ENCODE data around the gene ARHGEF4. TPM values are rescaled to one million over a fixed set of nuclear protein-coding genes. Genes with fewer than 3 reads are reported as not detected.

The ARHGEF4 gene
- polyA plus RNA-seq (2013, experiment 1 of 4), result 29.6 TPM
- polyA plus RNA-seq (2013, experiment 2 of 4), result 30.9 TPM
- 33.0 TPM for polyA plus RNA-seq (2013, experiment 3 of 4)
- 34.5 TPM for polyA plus RNA-seq (2013, experiment 4 of 4)

DNA sequence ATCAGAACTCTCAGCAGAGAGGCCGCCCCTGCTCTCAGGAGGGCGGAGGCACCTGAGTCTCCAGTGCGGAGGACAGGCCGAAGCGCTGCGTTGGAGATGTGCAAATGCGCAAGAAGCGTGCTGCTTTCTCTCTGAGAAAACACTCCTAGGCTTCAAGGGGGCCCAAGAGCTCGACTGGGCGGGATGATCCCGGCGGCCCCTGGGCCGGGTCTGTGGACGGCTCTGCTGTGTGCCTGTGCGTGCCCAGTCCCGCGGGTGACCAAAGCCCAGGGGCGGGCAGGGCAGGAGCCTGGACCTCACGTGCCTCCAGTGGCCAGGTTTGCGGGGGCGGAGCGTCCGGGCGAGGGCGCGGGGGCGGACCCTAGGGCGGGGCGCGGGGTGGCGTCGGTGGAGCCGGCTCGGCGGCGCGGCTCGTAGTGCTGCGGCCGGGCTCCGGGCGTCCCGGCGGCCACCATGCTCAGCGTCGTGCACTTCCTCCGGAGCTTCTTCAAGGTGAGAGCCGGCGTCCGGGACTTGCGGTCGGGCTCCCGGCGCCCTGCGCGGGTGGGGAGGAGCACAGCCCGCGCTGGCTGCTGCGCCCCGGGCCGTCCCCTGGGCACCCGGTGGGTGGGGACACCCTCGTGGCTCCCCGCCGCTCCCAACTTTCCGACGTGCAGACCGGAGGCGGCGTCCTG, at the start of gene ARHGEF4:
Gene ARHGEF4, plus strand, starts transcription at position 414 of the 674 bp plus-strand sequence. Its CDS starts 40 bp downstream, at position 454.
- Histone ChIP-seq H3K4me1 (ENCODE audit: control insufficient read depth, insufficient read depth, low read length) (peaks cover 12% of the 10 kb centered on the region), H3K36me3 (ENCODE audit: control insufficient read depth, insufficient read depth, low read length) (no peaks in the 10 kb centered on the region), H3K4me3 (ENCODE audit: insufficient read depth, low read depth, low read length) (peak within 1 kb of the TSS; percentile 57), H3K9me3 (ENCODE audit: control insufficient read depth, low read length) (no peaks in the 10 kb centered on the region), H3K27me3 (ENCODE audit: control insufficient read depth, insufficient read depth, low read length, poor library complexity, severe bottlenecking) (peaks cover 40% of the 10 kb centered on the region), H3K27ac (ENCODE audit: insufficient read depth, low read depth, low read length, poor library complexity, severe bottlenecking) (no peak within 1 kb of the TSS)
- WGBS, 2 experiments, result 5 to 7% methylated on average over 70 of the region's 70 CpGs

DNA sequence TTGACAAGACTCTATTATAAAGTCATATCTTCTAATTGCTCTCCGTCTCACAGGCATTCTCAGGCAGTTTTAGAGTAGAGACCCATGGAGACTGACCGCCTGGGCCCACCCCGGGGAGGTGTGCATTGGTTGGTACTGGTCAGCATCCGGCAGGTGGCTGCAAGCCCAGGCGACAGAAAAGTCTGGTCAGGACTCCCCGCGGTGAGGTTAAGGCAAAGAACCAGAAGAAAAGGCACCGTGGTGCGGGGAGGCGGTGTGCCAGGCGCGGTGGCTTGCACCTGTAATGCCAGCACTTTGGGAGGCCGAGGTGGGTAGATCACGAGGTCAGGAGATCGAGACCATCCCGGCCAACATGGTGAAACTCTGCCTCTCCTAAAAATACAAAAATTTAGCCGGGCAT, 48.9 kb upstream of the ARHGEF4 start:
- WGBS, 2 experiments, result 86 to 89% methylated on average over 17 of the region's 17 CpGs
- H3K4me3 ChIP-seq (ENCODE audit: insufficient read depth, low read depth, low read length), result no peak overlapping the region
- H3K36me3 ChIP-seq (ENCODE audit: control insufficient read depth, insufficient read depth, low read length), result no peaks in the 10 kb centered on the region
- no peaks in the 10 kb centered on the region for H3K27me3 ChIP-seq (ENCODE audit: control insufficient read depth, insufficient read depth, low read length, poor library complexity, severe bottlenecking)
- no peak overlapping the region for H3K27ac ChIP-seq (ENCODE audit: insufficient read depth, low read depth, low read length, poor library complexity, severe bottlenecking)
- no peaks in the 10 kb centered on the region for H3K9me3 ChIP-seq (ENCODE audit: control insufficient read depth, low read length)
- H3K4me1 ChIP-seq (ENCODE audit: control insufficient read depth, insufficient read depth, low read length), result no peaks in the 10 kb centered on the region

DNA sequence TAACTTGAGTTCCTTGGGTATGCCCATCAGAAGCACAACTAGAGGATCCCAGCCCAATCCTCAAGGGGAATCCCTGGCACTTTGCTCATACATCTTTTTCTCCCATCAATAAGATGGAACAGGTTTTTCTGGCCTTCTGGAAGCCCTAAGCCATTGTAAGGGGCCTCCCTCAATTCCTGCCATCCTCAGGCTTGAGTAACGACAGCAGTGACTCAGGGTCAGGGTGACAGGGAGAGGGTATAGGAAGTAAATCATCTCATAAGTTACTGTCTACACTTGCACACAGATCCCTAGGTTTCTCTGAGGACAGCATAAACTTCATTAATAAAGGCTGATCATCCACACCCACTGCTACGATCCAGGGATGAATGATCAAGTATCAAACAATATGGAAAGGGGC, 46.4 kb upstream of the ARHGEF4 start:
- H3K27me3 ChIP-seq (ENCODE audit: control insufficient read depth, insufficient read depth, low read length, poor library complexity, severe bottlenecking), result no peaks in the 10 kb centered on the region
- 94 to 96% methylated on average over 2 of the region's 2 CpGs for WGBS, 2 experiments

DNA sequence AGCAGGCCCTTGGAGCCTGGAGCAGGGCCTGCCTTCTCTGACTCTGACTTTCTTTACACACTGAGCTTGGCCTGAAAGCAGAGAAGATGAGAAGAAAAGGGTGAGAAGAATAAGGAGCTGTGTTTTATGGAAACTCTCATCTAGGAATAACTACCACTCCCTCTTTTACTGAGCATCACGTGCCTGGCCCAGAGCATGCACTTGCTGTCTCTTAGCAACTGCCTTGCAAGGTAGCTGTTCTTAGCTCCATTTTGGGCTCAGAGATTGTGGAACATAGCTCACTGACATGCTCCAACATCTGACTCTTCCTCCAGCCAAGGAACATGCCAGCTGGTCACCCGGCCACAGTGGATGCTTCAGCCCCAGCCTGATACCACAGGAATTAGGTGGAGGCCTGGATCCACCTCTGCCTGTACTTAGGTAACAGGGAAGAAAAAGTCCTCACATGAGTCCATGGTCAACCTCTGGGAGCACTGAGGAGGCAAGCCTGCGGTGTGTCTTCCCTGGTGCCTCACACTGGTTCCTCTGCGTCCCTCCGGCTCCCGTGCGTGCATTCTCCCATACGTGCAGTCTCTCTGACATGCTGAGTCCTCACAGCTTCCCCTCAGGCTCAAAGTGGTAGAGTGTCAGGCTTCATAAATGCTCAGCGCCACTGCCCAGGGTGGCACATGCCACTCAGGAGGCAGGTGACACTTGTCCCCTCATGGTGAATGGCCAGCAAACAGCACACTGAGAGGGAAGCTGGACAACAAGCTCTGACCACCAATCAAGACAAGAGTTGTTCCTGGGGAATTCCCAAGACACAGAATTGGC, 45.7 kb upstream of the ARHGEF4 start:
- no peaks in the 10 kb centered on the region for H3K36me3 ChIP-seq (ENCODE audit: control insufficient read depth, insufficient read depth, low read length)
- H3K4me3 ChIP-seq (ENCODE audit: insufficient read depth, low read depth, low read length), result no peak overlapping the region
- peaks cover 3% of the 10 kb centered on the region for H3K4me1 ChIP-seq (ENCODE audit: control insufficient read depth, insufficient read depth, low read length)
- no peak overlapping the region for H3K27ac ChIP-seq (ENCODE audit: insufficient read depth, low read depth, low read length, poor library complexity, severe bottlenecking)
- H3K9me3 ChIP-seq (ENCODE audit: control insufficient read depth, low read length), result no peaks in the 10 kb centered on the region
- 93% methylated on average over 9 of the region's 9 CpGs for WGBS, 2 experiments
- no peaks in the 10 kb centered on the region for H3K27me3 ChIP-seq (ENCODE audit: control insufficient read depth, insufficient read depth, low read length, poor library complexity, severe bottlenecking)

More for the DNA sequence above, 46.4 kb upstream of the ARHGEF4 start:
- Histone ChIP-seq H3K27ac (ENCODE audit: insufficient read depth, low read depth, low read length, poor library complexity, severe bottlenecking) (no peak overlapping the region), H3K9me3 (ENCODE audit: control insufficient read depth, low read length) (no peaks in the 10 kb centered on the region), H3K4me3 (ENCODE audit: insufficient read depth, low read depth, low read length) (no peak overlapping the region), H3K36me3 (ENCODE audit: control insufficient read depth, insufficient read depth, low read length) (no peaks in the 10 kb centered on the region), H3K4me1 (ENCODE audit: control insufficient read depth, insufficient read depth, low read length) (no peaks in the 10 kb centered on the region)

DNA sequence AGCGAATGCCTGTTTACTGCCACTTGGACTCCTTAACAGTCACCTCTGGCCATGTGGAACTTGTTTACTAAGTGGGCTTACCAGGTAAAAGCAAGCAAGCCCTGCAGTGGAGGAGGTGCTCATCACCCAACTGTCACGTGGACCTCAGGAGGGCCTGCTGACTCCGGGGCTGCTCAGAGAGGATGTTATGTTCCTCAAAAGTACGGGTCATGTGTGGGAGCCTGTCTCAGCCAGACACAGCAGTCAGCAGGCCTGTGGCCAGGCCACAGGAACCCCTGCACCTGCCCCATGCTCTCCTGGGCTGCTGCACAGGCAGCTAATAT, 45.1 kb upstream of the ARHGEF4 start:
- peaks cover 7% of the 10 kb centered on the region for H3K4me1 ChIP-seq (ENCODE audit: control insufficient read depth, insufficient read depth, low read length)
- H3K9me3 ChIP-seq (ENCODE audit: control insufficient read depth, low read length), result no peaks in the 10 kb centered on the region
- H3K27me3 ChIP-seq (ENCODE audit: control insufficient read depth, insufficient read depth, low read length, poor library complexity, severe bottlenecking), result no peaks in the 10 kb centered on the region
- H3K4me3 ChIP-seq (ENCODE audit: insufficient read depth, low read depth, low read length), result no peak overlapping the region
- no peak overlapping the region for H3K27ac ChIP-seq (ENCODE audit: insufficient read depth, low read depth, low read length, poor library complexity, severe bottlenecking)
- WGBS, 2 experiments, result 87 to 92% methylated on average over 4 of the region's 4 CpGs
- no peaks in the 10 kb centered on the region for H3K36me3 ChIP-seq (ENCODE audit: control insufficient read depth, insufficient read depth, low read length)

- 77 to 84% methylated on average over 2 of the region's 2 CpGs for WGBS, 2 experiments
- H3K36me3 ChIP-seq (ENCODE audit: control insufficient read depth, insufficient read depth, low read length), result no peaks in the 10 kb centered on the region
- H3K27me3 ChIP-seq (ENCODE audit: control insufficient read depth, insufficient read depth, low read length, poor library complexity, severe bottlenecking), result peaks cover 17% of the 10 kb centered on the region
- H3K27ac ChIP-seq (ENCODE audit: insufficient read depth, low read depth, low read length, poor library complexity, severe bottlenecking), result no peak overlapping the region
- no peak overlapping the region for H3K4me3 ChIP-seq (ENCODE audit: insufficient read depth, low read depth, low read length)
- H3K4me1 ChIP-seq (ENCODE audit: control insufficient read depth, insufficient read depth, low read length), result peaks cover 15% of the 10 kb centered on the region
- no peaks in the 10 kb centered on the region for H3K9me3 ChIP-seq (ENCODE audit: control insufficient read depth, low read length)
Observed at GRCh38 chr2:130795431-130795830, 41.3 kb upstream of the ARHGEF4 start.

DNA sequence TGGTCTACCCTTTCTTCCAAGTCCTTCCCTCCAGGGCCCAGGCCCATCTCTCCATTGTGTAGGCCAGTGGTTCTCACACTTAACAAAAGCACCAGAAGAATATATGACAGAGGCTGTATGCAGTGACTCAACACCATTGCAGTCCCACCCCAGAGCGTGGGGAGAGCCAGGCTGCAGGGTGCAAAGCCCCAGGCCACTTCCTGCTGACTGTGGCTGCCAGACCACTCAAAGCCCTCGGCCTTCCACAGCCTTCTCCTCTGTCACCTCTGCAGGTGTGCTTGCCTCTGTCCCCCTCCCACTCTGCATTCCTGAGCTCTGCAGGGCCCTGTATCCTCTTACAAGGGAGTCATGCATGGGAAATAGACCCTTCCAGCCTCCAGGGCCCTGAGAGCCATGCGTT, 40.4 kb upstream of the ARHGEF4 start:
- peaks cover 17% of the 10 kb centered on the region for H3K27me3 ChIP-seq (ENCODE audit: control insufficient read depth, insufficient read depth, low read length, poor library complexity, severe bottlenecking)
- WGBS, 2 experiments, result 53 to 58% methylated on average over 3 of the region's 3 CpGs
- H3K27ac ChIP-seq (ENCODE audit: insufficient read depth, low read depth, low read length, poor library complexity, severe bottlenecking), result no peak overlapping the region
- no peaks in the 10 kb centered on the region for H3K9me3 ChIP-seq (ENCODE audit: control insufficient read depth, low read length)
- H3K36me3 ChIP-seq (ENCODE audit: control insufficient read depth, insufficient read depth, low read length), result no peaks in the 10 kb centered on the region
- peaks cover 15% of the 10 kb centered on the region for H3K4me1 ChIP-seq (ENCODE audit: control insufficient read depth, insufficient read depth, low read length)
- no peak overlapping the region for H3K4me3 ChIP-seq (ENCODE audit: insufficient read depth, low read depth, low read length)

GRCh38 chr2:130797493-130798435, 39.0 kb upstream of the ARHGEF4 start:
- WGBS, 2 experiments, result 0% methylated on average over 96 of the region's 96 CpGs
- Histone ChIP-seq H3K9me3 (ENCODE audit: control insufficient read depth, low read length) (no peaks in the 10 kb centered on the region), H3K4me3 (ENCODE audit: insufficient read depth, low read depth, low read length) (peak overlapping the region; percentile 74), H3K4me1 (ENCODE audit: control insufficient read depth, insufficient read depth, low read length) (peaks cover 15% of the 10 kb centered on the region), H3K36me3 (ENCODE audit: control insufficient read depth, insufficient read depth, low read length) (no peaks in the 10 kb centered on the region), H3K27ac (ENCODE audit: insufficient read depth, low read depth, low read length, poor library complexity, severe bottlenecking) (no peak overlapping the region), H3K27me3 (ENCODE audit: control insufficient read depth, insufficient read depth, low read length, poor library complexity, severe bottlenecking) (peaks cover 17% of the 10 kb centered on the region)

DNA sequence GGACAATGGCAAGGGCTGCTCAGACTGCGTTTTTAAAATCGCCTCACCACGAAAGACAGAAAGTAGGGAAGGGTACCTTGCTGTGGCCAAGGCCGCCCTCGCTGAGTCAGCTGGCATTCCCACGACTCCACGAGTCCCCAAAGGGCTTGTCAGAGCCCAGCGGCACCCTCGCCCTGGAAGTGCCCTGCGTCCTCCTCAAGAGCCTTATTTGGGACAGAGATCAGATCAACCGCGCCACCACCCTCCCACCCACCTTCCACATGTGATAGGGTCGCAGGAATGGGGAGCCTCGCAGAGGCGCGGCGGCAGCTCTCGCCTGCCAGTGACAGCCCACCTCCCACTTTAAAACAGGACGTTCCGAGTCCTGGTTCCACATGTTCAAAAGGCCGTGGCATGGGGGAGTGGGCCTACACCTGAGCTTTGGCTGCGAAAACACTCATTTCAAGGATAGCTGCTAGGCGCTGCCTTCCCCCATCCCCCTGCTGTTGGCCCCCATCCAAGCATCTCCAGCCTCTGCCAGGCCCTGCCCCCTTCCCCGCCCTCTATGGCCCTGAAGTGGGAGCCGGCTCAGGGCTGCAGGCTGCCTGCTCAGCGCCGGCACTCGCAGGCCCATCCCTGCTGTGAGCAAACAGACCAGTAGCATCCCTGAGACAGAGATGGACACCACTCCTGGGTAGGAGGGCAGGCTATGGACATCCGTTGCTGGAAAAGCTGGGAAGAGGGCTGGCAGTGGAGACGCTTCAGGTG, 38.1 kb upstream of the ARHGEF4 start:
- 7% methylated on average over 30 of the region's 30 CpGs for WGBS, 2 experiments
- H3K4me3 ChIP-seq (ENCODE audit: insufficient read depth, low read depth, low read length), result peak overlapping the region; percentile 74
- H3K9me3 ChIP-seq (ENCODE audit: control insufficient read depth, low read length), result no peaks in the 10 kb centered on the region
- H3K4me1 ChIP-seq (ENCODE audit: control insufficient read depth, insufficient read depth, low read length), result peaks cover 15% of the 10 kb centered on the region
- H3K27me3 ChIP-seq (ENCODE audit: control insufficient read depth, insufficient read depth, low read length, poor library complexity, severe bottlenecking), result peaks cover 17% of the 10 kb centered on the region
- no peak overlapping the region for H3K27ac ChIP-seq (ENCODE audit: insufficient read depth, low read depth, low read length, poor library complexity, severe bottlenecking)
- H3K36me3 ChIP-seq (ENCODE audit: control insufficient read depth, insufficient read depth, low read length), result no peaks in the 10 kb centered on the region
